Cerebellar cortex (tissue), 1 donor: Measurements from ENCODE around the gene LTC4S.
"Not testable (repeated sequence)": the region's sequence is repeated elsewhere in the genome, so short reads cannot be mapped to it uniquely, and the experiment has no call there.

Experiments
- DNase-seq: peaks from one replicate; pipeline ENCODE4 v3.0.0-alpha.2; 2015; ENCODE audit warnings: low spot score

The LTC4S gene

DNA sequence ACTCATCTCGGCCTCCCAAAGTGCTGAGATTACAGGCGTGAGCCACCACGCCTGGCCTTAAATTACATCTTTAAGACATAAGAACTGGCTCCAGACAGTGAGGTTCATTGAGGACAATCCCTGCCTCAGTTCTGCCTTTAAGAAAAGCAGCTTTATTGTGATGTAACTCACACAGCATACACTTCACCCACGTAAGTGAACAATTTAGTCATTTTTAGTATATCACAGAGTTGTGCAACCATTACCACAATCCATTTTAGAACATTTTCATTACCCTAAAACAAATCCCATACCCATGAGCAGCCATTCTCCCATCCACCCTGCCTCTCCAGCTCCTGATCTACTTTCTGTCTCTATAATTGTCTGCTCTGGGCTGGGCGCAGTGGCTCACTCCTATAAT is 24.0 kb upstream of the LTC4S start:
- DNase-seq: no peak

DNA sequence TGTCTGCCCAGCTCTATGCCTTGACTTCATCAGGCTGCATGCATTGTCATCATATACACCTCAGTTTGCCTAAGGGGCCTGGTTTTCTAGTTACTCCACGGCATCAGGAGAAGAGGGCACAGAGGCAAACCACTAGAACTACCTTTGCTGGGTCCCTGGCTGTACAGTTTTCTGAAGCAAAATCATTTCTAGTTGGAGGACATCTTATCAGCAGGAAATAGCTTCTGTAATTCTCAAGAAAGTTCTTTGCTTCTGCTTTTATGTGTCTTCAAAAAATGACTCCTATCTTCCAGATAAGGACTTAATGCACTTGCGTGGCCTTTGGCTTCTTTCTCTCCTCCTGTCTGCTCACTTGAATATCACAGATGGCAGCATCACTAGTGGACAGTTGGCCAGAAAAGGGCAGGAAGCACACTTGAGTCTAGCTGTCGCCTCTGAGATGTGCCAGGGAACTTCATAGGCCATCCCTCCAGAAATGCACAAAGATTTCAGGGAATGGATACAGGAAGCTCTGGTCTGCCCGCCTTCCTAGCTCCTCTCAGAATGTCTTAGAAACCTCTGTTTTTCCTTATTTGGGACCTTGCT is 22.4 kb upstream of the LTC4S start:
- peak; percentile 78 for DNase-seq

DNA sequence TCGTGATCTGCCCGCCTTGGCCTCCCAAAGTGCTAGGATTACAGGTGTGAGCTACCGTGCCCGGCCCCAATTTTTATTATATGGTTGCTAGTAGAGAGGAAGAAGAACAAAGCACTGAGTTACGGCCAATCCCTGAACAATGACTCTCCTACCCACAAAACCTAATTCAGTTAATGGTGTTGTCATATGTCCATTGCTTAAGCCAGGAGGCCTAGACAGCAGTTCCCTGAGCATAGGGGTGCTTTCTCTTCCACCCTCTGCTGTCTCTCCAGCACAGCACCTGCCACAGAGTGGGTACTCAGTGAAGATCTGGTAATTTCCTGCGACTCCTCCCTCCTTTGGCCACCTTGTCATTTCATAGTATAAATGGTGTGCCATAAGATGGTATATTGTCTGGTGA is 21.4 kb upstream of the LTC4S start:
- no peak for DNase-seq

DNA sequence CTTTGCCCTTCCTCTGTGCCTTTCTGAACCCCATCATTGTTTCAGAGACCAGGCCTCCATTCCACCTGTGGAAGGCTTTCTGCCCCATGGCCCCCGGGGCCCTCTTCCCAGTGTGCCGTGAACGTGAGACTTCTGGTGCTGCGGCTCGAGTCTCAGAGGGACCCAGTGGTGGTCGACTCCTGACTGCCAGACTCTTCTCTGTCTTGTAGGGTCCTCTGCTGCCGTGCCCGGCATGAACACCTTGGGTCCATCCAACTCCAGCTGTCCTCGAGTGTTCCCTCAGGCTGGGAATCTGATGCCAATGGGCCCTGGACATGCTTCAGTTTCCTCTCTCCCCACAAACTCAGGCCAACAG is 20.1 kb upstream of the LTC4S start:
- no peak for DNase-seq

DNA sequence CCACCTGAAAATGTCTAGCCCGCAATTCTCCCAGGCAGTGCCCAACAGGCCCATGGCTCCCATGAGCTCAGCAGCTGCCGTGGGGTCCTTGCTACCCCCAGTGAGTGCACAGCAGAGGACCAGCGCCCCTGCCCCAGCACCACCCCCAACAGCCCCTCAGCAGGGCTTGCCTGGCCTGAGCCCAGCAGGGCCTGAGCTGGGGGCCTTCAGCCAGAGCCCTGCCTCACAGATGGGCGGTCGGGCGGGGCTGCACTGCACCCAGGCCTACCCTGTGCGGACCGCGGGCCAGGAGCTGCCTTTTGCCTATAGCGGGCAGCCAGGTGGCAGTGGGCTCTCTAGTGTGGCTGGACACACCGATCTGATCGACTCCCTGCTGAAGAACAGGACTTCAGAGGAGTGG is 19.3 kb upstream of the LTC4S start:
- no peak for DNase-seq

DNA sequence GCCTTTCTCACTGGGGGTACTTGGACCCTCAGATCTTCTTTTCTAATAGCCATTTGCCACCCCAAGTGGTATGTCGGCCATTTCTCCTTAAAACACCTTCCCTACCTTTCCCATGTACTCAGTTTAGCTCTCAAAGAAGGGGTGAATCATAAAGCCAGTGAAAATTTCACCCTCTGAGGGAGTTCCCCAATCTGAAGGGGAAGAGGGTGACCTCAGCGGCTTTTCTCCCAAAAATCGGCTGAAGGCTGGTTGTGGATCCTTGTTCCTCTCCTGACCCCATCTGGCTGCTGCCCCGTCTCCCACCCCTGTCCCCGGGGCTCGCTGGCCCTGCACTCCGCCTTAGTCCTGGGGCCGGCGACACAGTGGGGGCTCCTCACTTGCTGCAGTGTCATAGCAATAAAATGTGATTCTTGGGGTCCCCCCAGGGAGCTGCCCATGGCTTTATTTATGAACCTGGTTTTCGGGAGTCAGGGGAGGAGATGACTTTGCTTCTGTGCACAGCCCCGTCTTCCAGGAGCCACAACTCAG is 17.3 kb upstream of the LTC4S start:
- no peak for DNase-seq

DNA sequence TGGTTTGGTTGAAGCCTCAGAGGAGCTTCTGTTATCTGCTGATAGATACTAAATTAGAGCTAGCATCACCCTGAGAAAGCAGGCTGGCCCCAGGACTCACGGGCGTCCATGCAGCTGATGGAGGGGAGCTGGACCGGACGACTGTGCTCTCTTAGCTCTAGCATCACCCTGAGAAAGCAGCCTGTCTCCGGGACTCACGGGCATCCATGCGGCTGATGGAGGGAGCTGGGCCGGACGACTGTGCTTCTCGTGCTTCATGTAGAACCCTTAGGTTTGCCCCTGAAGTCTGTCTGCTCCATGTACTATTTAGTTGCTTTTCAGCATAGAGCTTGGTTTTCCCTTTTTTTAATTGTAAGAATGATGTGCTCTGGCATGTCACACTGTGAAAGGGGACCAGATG is 16.3 kb upstream of the LTC4S start:
- DNase-seq: no peak

DNA sequence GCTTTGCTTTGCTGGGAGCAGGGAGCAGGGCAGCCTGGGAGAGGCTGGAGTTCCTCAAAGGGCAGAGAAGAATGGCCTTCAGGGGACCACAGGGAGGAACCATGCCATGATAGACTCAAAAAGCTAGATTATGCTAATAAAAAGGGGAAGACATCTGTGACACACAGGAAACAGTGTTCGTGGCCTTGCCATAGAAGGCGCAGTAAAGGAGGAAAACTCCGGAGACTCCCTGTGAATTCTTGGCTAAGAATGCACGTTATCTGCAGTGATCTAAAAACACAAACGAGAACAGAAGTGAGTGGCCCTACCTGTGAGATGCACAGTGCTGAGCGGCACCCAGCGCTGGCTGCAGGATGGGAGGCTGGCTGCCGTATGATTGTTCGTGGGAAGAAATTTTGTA is 15.9 kb upstream of the LTC4S start:
- DNase-seq: no peak

DNA sequence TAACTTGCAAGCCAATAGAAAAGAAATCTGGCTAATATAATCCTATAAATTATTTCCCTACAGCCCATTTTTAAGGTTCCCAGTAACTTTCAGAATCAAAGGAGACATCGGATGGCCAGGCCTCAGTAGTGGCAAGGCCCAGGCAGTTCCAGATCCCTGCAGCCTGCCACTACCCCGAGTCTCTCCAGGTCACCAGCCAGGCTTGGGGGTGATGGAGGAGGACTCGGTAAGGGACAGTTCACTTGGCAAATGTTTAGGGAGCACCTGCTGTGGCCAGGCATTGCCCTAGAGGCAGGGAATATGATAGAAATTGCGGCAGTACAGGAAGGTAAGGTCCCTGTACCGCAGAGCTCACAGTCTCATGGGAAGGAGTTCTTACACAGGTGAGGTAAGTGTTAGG is 15.2 kb upstream of the LTC4S start:
- DNase-seq: no peak

DNA sequence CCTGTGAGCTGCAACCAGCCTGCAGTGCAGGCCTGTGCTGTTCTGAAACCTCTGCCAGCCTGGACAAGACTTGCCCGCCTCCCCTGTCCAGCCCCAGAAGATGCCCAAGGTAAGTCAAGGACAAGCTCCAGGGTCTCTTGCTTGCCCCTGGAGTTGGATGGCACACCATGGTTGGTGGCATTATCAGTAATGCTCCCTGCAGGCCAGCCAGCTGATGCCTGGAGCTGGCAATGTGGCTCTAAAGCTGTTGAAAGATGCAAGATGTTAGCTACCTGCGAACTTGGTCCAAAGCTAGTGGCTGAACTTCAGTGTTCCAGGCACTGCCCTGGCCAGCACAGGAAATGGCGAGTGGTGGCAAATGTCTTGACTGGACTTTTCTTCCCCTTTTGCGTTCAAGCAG is 14.0 kb upstream of the LTC4S start:
- DNase-seq: no peak

DNA sequence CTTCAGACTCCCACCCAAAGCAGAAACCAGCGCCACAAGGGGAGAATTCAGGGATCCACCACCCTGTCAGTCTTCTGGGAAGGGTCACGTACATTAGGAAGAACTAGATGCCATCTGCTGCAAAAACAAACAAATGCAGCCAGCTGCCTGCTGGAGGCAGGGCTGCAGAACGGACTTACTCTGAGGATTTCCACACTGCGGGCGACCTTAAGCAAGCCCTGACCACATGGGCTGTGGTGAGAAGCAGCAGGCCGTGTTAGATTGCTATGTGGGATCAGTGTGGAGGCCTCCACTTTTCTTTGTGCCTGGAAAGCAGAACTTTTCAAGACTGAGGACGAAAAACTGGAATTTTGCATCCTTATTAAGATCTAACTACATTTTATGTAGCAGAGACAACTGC is 13.4 kb upstream of the LTC4S start:
- DNase-seq: no peak

DNA sequence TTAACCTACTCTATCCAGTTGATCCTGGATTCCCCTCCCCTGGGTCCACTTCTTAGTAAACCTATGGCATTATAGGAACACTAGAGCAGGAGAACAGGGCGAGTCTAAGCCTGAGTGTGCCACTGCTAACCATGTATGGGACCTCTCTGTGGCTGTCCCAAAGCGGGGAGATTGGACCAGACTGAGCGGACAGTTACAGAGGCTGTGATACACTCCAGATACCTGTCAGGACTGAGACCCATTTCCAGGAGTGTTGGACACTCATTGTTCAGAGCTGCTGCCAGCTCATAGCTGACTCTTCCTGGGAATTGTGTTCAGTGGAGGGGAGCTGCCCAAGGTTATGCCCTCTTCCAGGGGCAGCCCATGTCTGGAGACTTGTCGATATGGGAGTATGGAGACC is 11.9 kb upstream of the LTC4S start:
- DNase-seq: no peak

DNA sequence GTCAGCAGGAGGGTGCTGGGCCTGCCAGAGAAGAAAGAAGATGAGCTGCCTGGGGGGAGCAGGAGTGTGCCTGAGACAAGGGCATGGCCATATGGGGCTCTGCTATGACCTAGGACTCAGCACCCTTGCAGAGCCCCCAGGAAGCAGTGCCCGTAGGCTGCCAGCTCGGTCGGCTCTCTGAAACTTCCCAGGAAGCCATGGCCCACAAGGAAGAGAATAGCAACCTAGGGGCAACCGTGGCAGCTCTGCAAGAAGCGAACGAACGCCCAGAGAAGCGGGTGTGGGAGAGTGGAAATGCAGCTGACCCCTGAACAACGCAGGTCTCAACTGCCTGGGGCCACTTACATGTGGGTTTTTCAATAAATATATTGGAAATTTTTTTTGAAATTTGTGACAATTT is 10.7 kb upstream of the LTC4S start:
- no peak for DNase-seq

DNA sequence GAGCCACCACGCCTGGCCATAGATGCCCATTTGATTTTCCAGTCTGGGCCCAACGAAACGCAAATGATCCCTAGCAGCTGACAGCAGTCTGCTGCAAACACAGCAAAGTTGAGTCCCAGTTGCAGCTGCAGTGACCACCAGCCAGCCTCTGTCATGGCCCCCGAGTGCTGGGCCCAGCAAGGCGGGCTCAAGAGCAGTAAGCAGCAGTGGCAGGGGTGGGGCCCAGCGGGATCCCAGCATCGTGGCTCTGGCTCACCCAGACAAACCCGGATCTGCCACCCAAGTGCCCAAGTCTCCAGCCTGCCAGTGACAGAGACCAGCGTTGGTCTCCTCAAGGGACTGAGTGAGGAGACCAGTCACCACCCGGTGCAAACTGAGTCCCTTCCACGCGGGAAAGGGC is 6.9 kb upstream of the LTC4S start:
- DNase-seq: no peak

DNA sequence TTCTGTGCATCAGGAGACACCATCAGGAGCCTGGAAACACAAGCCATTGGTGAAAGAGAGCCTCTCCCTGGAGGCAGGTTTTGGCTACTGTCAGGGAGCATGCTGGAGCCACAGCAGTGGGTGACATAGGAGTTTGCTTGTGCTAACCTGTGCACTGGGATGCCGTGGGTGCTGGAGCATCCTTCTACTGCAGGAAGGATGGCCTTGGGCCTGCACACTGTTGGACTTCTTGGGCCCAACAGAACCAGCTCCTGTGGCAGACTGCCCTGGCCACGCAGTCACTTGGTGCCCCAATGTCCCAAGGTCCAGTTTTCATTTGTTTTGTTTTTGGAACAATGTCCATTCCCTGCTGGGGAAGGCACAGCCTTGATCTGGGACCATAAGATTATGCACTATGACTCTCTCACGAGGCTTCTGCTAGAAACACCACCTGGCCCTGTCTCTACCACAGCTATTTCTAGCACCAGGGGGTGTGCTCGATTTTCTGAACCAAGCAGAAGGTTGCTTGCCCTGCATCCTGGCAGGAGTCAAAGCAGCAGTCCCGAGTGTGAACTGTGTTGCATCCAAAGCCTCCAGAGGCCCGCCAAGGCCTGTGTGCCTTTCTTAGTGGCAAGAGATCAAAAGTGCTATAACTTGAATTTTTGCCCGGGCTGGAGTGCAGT is 5.5 kb upstream of the LTC4S start:
- DNase-seq: peak; percentile 62

DNA sequence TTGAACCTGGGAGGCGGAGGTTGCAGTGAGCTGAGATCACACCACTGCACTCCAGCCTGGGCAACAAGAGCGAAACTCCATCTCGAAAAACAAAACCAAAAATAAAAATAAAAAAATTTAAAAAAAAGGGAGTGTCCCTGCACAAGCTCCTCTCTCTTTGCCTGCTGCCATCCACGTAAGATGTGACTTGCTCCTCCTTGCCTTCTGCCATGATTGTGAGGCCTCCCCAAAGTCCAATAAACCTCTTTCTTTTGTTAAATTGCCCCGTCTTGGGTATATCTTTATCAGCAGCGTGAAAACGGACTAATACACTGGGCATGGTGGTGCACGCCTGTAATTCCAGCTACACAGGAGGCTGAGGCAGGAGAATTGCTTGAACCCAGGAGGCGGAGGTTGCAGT is 4.5 kb upstream of the LTC4S start:
- not testable (repeated sequence) for DNase-seq

DNA sequence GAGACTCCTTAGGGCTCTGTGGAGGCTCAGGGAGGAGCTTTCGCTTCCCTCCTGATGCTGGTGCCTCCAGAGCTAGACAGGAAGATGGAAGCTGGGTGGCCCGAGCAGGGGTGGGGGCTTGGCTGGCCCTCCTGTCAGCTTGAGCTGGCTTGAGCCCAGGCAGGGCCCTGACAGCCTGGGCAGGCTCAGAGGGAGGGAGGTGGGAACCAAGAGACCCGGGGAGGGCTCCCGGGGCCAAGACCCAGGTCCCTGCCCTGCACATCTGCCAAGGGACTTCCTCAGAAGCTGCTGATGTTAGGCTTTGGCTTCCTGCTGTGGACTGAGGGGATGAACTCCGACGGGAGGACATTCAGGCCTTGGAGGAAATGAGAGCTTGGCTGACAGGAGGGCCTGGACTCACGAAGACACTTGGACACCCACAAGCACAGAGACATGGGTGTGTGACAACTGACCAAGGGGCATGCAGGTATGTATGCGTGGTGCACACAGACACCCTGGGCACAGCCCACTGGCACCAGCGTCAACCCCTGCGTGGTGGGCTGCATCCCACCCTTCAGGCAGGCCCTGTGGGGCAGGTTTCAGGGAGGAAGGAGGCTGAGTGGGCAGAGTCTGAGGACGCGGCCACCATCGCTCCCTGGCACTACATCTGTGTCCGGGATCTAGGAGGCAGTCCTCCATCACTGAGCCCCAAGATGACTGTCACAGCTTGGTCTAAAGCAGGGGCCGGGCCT is 1.7 kb upstream of the LTC4S start:
- no peak for DNase-seq

DNA sequence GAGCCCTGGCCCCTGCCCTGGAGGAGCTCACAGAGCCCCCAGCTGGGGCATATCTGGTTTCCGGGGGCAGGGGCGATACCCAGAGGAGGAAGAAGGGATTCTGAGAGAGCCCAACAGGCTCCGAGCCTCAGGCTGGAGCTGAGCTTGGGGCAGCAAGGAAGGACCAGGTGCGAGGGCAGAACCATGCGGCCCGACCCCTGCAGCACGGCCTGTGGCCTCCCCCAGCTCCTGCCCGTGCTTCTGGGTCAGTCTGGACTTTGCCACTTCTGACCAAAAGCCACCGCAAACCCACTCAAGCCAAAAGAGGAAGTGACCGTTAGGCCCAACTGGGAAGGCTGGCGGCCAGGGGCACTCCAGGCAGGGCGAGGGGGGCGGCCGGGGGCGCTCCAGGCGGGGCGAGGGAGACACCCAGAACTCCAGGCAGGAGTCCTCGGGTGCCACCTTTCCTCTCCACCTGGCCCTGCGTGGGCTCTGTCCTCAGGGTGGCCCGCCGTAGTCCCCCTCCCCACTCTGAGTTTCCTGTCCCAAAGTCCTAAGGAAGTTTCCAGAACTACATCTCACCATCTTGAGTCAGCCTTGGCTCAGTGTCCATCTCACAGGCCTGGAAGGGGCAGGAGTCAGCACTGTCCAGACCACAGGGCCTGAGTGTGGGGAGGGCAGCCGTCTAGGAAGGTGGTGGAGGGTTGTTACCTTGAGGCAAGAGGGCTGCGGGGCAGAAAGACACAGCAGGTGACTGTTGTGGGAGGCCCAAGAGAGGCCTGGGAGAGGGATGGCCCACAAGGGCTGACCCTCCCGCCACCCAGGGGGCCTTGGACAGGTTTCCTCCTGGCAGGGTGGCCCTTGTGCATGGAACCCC is 946 bp upstream of the LTC4S start:
- no peak for DNase-seq

DNA sequence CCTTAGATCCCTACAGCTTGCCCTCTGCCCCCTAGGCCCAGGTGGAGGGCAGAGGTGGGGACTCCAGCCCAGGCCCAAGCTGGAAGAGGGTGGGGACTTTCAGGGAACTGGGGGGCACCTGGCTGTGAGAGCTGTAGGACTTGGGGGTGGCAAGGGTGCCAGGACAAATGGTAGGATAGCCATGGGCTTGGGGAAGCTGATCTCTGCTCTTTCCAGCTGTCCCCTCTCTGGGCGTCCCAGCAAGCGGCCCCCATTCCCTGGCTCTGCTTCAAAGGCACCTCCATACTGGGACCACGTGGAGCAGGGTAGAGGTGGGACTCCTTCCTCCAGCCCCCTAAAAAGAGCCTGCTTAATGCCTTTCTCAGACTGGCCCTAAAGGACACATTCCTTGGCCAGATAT is 385 bp downstream of the LTC4S start:
- DNase-seq: no peak

DNA sequence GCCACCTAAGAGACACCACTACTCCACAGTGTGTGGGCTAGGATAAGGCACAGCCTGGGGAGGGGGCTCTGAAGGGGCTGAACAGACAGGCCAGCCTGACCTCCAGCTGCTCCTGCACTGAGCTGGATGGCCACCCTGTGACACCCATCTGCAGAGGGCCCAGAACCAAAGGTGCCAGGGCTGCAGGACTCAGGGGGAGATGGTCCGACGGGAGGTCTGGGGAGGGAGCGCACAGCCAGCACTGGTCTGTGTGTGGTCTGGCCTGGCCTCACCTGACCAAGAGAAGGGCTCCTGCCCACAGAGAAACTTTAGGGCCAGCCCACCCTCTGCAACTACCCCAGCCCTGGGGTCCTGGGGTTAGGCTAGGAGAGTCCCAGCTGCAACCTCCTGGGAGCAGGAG is 789 bp downstream of the LTC4S start:
- no peak for DNase-seq

DNA sequence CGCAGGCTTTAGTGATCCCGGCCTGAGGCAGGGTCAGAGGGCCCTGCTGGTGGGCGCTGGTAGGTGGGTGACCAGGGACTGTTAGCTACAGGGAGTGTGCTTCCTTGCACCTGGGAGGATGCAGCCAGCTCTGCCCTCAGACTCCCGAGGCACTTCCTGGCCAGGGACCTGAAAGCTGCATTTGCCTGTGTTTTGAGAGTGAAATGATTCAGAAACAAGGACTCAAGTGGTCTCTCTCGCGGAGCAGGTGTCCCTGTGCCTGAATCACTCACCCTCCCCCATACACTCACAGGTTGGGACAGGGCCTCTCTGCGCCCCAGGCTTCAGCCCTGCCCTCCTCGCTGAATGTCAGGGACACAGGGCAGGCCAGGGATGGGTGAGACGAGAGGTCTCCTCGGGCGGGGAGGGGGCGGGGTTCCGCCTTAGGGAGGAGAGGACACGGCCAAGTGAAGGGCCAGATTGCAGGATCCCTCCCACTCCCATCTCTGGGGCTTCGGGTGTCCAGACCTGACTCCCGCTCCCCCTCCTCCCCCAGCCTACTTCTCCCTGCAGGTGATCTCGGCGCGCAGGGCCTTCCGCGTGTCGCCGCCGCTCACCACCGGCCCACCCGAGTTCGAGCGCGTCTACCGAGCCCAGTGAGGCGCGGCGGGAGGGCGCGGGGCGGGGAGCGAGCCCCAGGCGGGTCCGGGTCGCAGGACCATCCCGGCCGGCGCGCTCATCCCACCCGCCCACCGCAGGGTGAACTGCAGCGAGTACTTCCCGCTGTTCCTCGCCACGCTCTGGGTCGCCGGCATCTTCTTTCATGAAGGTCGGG is 1.5 kb downstream of the LTC4S start:
- peak; percentile 59 for DNase-seq
